Activated CD4-positive, alpha-beta T cell treated with anti-CD3 and anti-CD28 coated beads for 4 hours (primary cell): ENCODE measurements around the gene KRT23.

Experiments used
- DNase-seq, 2 donors: peaks; one replicate each; pipeline ENCODE4 v3.0.0-alpha.2; 2020

The KRT23 gene

GRCh38 chr17:40906613-40907012, 30.8 kb downstream of the KRT23 start:
- no peak for DNase-seq

GRCh38 chr17:40905370-40905769, 32.1 kb downstream of the KRT23 start:
- no peak for DNase-seq

GRCh38 chr17:40903129-40903847, 34.2 kb downstream of the KRT23 start:
- DNase-seq: no peak

GRCh38 chr17:40902498-40902897, 34.9 kb downstream of the KRT23 start:
- DNase-seq: no peak

GRCh38 chr17:40901981-40902474, 35.4 kb downstream of the KRT23 start:
- no peak for DNase-seq

GRCh38 chr17:40900809-40901356, 36.6 kb downstream of the KRT23 start:
- DNase-seq: no peak

GRCh38 chr17:40896916-40897455, 40.5 kb downstream of the KRT23 start:
- DNase-seq: no peak

- DNase-seq: no peak
These were observed 42.2 kb downstream of the KRT23 start for GRCh38 chr17:40895106-40895730.

GRCh38 chr17:40888196-40888720, 49.2 kb downstream of the KRT23 start:
- no peak for DNase-seq

- no peak for DNase-seq
These were observed 51.4 kb downstream of the KRT23 start for GRCh38 chr17:40886090-40886489.

- DNase-seq: no peak
These were observed 52.5 kb downstream of the KRT23 start, which contains the start of gene KRT20 for GRCh38 chr17:40884708-40885512. TSS of gene KRT20 (minus strand) at chr17:40885242. CDS start at chr17:40885185, 57 bp downstream.

GRCh38 chr17:40883626-40884334, 53.7 kb downstream of the KRT23 start:
- no peak for DNase-seq

- no peak for DNase-seq
These were observed 54.4 kb downstream of the KRT23 start for GRCh38 chr17:40883031-40883430.

- no peak for DNase-seq
These were observed 58.4 kb downstream of the KRT23 start for GRCh38 chr17:40879026-40879425.

- DNase-seq: no peak
These were observed 59.4 kb downstream of the KRT23 start for GRCh38 chr17:40878044-40878443.

GRCh38 chr17:40873801-40874200, 63.6 kb downstream of the KRT23 start:
- no peak for DNase-seq

GRCh38 chr17:40873255-40873654, 64.2 kb downstream of the KRT23 start:
- DNase-seq: no peak
